HepG2 (cell line): ENCODE results near the gene SFRP4. TPM values are rescaled to one million over a fixed set of nuclear protein-coding genes. Genes with fewer than 3 reads are reported as not detected.

Source experiments
- ARNT ChIP-seq: fragments of 450-650 bp; IDR thresholded peaks from 2 replicates; pipeline ENCODE4 v1.6.1; 2017
- CHD2 ChIP-seq: IDR thresholded peaks from 2 replicates; pipeline ENCODE4 v1.6.1; 2011; ENCODE audit warnings: low read depth, low read length, improper control_type of control experiment
- FOSL1 ChIP-seq: sonication (generic); formaldehyde crosslinking; IDR thresholded peaks from 2 replicates; pipeline ENCODE4 v1.9.0; 2021; ENCODE audit warnings: missing genetic modification reagents, borderline replicate concordance
- FOXC1 ChIP-seq: sonication (generic); formaldehyde crosslinking; IDR thresholded peaks from 2 replicates; pipeline ENCODE4 v1.8.0; 2022; ENCODE audit warnings: mild to moderate bottlenecking, missing genetic modification reagents, borderline replicate concordance
- GFI1 ChIP-seq: sonication (generic); formaldehyde crosslinking; IDR thresholded peaks from 2 replicates; pipeline ENCODE4 v1.5.0; 2020; ENCODE audit warnings: missing genetic modification reagents, mild to moderate bottlenecking, borderline replicate concordance
- IKZF1 ChIP-seq: fragments of 450-650 bp; IDR thresholded peaks from 2 replicates; pipeline ENCODE4 v1.7.1; 2016
- KAT8 ChIP-seq: IDR thresholded peaks from 2 replicates; pipeline ENCODE4 v1.6.1; 2016; ENCODE audit warnings: missing genetic modification reagents, missing compliant biosample characterization
- MEF2D ChIP-seq: sonication (generic); formaldehyde crosslinking; IDR thresholded peaks from 2 replicates; pipeline ENCODE4 v1.5.1; 2020; ENCODE audit warnings: mild to moderate bottlenecking, missing genetic modification reagents
- MIER3 ChIP-seq: IDR thresholded peaks from 2 replicates; pipeline ENCODE4 v1.6.1; 2016; ENCODE audit warnings: missing compliant biosample characterization, borderline replicate concordance
- MLLT10 ChIP-seq: sonication (generic); formaldehyde crosslinking; IDR thresholded peaks from 2 replicates; pipeline ENCODE4 v1.4.0; 2020; ENCODE audit warnings: missing genetic modification reagents
- NCOA5 ChIP-seq: sonication (generic); formaldehyde crosslinking; IDR thresholded peaks from 2 replicates; pipeline ENCODE4 v1.4.0; 2020; ENCODE audit warnings: missing genetic modification reagents
- NPAS2 ChIP-seq: sonication (generic); formaldehyde crosslinking; IDR thresholded peaks from 2 replicates; pipeline ENCODE4 v1.8.0; 2022; ENCODE audit warnings: mild to moderate bottlenecking, missing genetic modification reagents, borderline replicate concordance
- PAF1 ChIP-seq: IDR thresholded peaks from 2 replicates; pipeline ENCODE4 v1.6.1; 2016; ENCODE audit warnings: missing genetic modification reagents, missing compliant biosample characterization
- PAX8 ChIP-seq: sonication (generic); formaldehyde crosslinking; IDR thresholded peaks from 2 replicates; pipeline ENCODE4 v1.8.0; 2022; ENCODE audit warnings: mild to moderate bottlenecking, missing genetic modification reagents, borderline replicate concordance
- SNAPC2 ChIP-seq: sonication (generic); formaldehyde crosslinking; IDR thresholded peaks from 2 replicates; pipeline ENCODE4 v1.8.1; 2022; ENCODE audit warnings: mild to moderate bottlenecking, missing genetic modification reagents
- ZNF263 ChIP-seq: sonication (generic); formaldehyde crosslinking; IDR thresholded peaks from 2 replicates; pipeline ENCODE4 v1.4.0; 2020; ENCODE audit warnings: missing genetic modification reagents
- ZNF850 ChIP-seq: sonication (generic); formaldehyde crosslinking; conservative IDR thresholded peaks from 2 replicates; pipeline ENCODE4 v1.9.0; 2021; ENCODE audit warnings: mild to moderate bottlenecking, missing genetic modification reagents
- ZSCAN21 ChIP-seq: sonication (generic); formaldehyde crosslinking; IDR thresholded peaks from 2 replicates; pipeline ENCODE4 v1.8.0; 2022; ENCODE audit warnings: mild to moderate bottlenecking, missing genetic modification reagents, moderate library complexity, borderline replicate concordance
- ZSCAN31 ChIP-seq: sonication (generic); formaldehyde crosslinking; IDR thresholded peaks from 2 replicates; pipeline ENCODE4 v1.5.0; 2020; ENCODE audit warnings: low read depth, mild to moderate bottlenecking, missing genetic modification reagents
- polyA plus RNA-seq, 8 experiments: library from polyadenylated mRNA; depleted of rRNA in 3 of 8; stranded (reverse) in 7 of 8; unstranded in 1 of 8; fragments of >200 nt; fragmentation: Illumina TruSeq in 4 of 8; extraction: Trizol in 4 of 8; gene quantifications; 2 replicates each; pipeline versions ENCODE4 v1.2.1 to v1.2.3, GENCODE V29; 2011 to 2016; ENCODE audit warnings: low read depth in 4 of 8, missing spikeins in 1 of 8, mixed read lengths in 1 of 8; ENCODE audit not compliant: insufficient read depth in 1 of 8
- total RNA-seq, 5 experiments: library from RNA; depleted of rRNA; stranded (reverse); fragments of >200 nt; fragmentation: Illumina TruSeq; extraction: Trizol; gene quantifications; 2 replicates each; pipeline ENCODE4 v1.2.3, GENCODE V29; 2016; ENCODE audit warnings: low read depth in 1 of 5
- TF ChIP-seq, protein P1 (sequence below): sonication (generic); formaldehyde crosslinking; IDR thresholded peaks from 2 replicates; pipeline ENCODE4 v1.5.0; 2020; ENCODE audit warnings: mild to moderate bottlenecking, low read depth, missing genetic modification reagents, borderline replicate concordance
- TF ChIP-seq, protein P2 (sequence below): fragments of 450-650 bp; IDR thresholded peaks from 2 replicates; pipeline ENCODE4 v1.6.1; 2016
- TF ChIP-seq, protein P3 (sequence below): sonication (generic); formaldehyde crosslinking; IDR thresholded peaks from 2 replicates; pipeline ENCODE4 v1.8.0; 2022; ENCODE audit warnings: missing genetic modification reagents, low read depth, mild to moderate bottlenecking, borderline replicate concordance
- TF ChIP-seq, protein P4 (sequence below): fragments of 450-650 bp; IDR thresholded peaks from 2 replicates; pipeline ENCODE4 v1.6.1; 2017
- TF ChIP-seq, protein P5 (sequence below): sonication (generic); formaldehyde crosslinking; IDR thresholded peaks from 2 replicates; pipeline ENCODE4 v1.5.0; 2020; ENCODE audit warnings: missing genetic modification reagents
- TF ChIP-seq, protein P6 (sequence below): sonication (generic); formaldehyde crosslinking; IDR thresholded peaks from 2 replicates; pipeline ENCODE4 v1.8.0; 2022; ENCODE audit warnings: mild to moderate bottlenecking, missing genetic modification reagents; ENCODE audit not compliant: insufficient replicate concordance

The SFRP4 gene
- total and polyA plus RNA-seq, 2 of the 13 experiments (the other 11 are each of a cell fraction or from before 2014, with no cell fraction given), result 0.96 to 1.8 TPM

DNA sequence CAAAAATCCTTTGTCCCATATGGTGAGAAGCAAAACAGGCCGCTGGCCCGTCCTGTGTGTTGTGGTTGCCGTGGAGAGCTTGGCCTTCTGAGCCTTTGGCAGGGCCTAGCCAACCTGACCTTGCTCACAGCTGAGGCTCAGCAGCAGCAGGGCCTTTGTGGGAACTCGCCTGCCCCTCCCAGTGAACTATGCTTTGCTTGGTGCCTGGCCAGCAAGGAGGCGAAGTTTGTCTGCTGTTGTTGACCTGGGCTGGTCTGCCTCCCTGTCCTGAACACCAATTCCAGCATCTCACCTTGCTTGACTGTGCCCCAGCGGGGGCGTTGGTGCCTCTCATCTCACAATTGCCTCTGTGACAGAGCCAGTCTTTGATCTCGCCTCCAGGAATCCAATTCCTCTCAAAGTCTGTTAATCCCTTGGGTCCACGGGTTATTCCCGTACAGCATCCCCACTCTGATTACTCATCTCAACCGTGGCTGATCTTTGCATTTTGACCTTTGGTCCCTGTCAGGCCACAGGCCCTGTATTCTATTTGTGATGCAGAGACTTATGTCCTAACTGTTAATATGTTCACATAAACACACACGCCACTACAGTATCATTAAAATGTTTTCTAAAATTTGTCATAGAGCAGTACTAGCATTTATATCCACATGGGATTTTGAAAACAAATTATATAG lies 26.5 kb upstream of the SFRP4 start (continued):
- TF ChIP-seq, protein P1, sequence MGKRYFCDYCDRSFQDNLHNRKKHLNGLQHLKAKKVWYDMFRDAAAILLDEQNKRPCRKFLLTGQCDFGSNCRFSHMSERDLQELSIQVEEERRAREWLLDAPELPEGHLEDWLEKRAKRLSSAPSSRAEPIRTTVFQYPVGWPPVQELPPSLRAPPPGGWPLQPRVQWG (CRISPR knock-in tag), result no peak
- TF ChIP-seq, protein P2, sequence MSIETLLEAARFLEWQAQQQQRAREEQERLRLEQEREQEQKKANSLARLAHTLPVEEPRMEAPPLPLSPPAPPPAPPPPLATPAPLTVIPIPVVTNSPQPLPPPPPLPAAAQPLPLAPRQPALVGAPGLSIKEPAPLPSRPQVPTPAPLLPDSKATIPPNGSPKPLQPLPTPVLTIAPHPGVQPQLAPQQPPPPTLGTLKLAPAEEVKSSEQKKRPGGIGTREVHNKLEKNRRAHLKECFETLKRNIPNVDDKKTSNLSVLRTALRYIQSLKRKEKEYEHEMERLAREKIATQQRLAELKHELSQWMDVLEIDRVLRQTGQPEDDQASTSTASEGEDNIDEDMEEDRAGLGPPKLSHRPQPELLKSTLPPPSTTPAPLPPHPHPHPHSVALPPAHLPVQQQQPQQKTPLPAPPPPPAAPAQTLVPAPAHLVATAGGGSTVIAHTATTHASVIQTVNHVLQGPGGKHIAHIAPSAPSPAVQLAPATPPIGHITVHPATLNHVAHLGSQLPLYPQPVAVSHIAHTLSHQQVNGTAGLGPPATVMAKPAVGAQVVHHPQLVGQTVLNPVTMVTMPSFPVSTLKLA, result no peak
- TF ChIP-seq PAX8, result no peak
- TF ChIP-seq MEF2D (CRISPR knock-in tag), result peak; percentile 97
- TF ChIP-seq FOSL1 (CRISPR knock-in tag), result peak; percentile 91; the same call in 1 of the 2 replicates
- TF ChIP-seq GFI1 (CRISPR knock-in tag), result peak; percentile 96
- TF ChIP-seq, protein P3, sequence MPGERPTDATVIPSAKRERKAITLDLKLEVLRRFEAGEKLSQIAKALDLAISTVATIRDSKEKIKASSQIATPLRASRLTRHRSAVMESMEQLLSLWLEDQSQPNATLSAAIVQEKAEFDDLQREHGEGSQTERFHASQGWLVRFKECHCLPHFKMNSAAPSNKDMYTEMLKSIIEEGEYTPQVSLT (CRISPR knock-in tag), result no peak
- no peak for TF ChIP-seq IKZF1
- TF ChIP-seq, protein P4, sequence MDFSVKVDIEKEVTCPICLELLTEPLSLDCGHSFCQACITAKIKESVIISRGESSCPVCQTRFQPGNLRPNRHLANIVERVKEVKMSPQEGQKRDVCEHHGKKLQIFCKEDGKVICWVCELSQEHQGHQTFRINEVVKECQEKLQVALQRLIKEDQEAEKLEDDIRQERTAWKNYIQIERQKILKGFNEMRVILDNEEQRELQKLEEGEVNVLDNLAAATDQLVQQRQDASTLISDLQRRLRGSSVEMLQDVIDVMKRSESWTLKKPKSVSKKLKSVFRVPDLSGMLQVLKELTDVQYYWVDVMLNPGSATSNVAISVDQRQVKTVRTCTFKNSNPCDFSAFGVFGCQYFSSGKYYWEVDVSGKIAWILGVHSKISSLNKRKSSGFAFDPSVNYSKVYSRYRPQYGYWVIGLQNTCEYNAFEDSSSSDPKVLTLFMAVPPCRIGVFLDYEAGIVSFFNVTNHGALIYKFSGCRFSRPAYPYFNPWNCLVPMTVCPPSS, result no peak
- TF ChIP-seq ZSCAN21, result peak; percentile 89; the same call in 1 of the 2 replicates
- TF ChIP-seq, protein P5, sequence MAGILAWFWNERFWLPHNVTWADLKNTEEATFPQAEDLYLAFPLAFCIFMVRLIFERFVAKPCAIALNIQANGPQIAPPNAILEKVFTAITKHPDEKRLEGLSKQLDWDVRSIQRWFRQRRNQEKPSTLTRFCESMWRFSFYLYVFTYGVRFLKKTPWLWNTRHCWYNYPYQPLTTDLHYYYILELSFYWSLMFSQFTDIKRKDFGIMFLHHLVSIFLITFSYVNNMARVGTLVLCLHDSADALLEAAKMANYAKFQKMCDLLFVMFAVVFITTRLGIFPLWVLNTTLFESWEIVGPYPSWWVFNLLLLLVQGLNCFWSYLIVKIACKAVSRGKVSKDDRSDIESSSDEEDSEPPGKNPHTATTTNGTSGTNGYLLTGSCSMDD, result no peak
- peak; percentile 87; the same call in 1 of the 2 replicates for TF ChIP-seq ZSCAN31 (CRISPR knock-in tag)
- TF ChIP-seq NCOA5, result no peak
- TF ChIP-seq, protein P6, sequence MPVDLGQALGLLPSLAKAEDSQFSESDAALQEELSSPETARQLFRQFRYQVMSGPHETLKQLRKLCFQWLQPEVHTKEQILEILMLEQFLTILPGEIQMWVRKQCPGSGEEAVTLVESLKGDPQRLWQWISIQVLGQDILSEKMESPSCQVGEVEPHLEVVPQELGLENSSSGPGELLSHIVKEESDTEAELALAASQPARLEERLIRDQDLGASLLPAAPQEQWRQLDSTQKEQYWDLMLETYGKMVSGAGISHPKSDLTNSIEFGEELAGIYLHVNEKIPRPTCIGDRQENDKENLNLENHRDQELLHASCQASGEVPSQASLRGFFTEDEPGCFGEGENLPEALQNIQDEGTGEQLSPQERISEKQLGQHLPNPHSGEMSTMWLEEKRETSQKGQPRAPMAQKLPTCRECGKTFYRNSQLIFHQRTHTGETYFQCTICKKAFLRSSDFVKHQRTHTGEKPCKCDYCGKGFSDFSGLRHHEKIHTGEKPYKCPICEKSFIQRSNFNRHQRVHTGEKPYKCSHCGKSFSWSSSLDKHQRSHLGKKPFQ (CRISPR knock-in tag), result no peak
- no peak for TF ChIP-seq ZNF850 (CRISPR knock-in tag)
- TF ChIP-seq ZNF263 (CRISPR knock-in tag), result peak; percentile 33; the same call in 1 of the 2 replicates
- TF ChIP-seq ARNT, result no peak
- no peak; the same call in 1 of the 2 replicates for TF ChIP-seq PAF1 (CRISPR knock-in tag)
- TF ChIP-seq MLLT10 (CRISPR knock-in tag), result no peak
- no peak for TF ChIP-seq NPAS2 (CRISPR knock-in tag)
- 0 out of 2 replicates have a peak, but pooled peaks have one; percentile 39 for TF ChIP-seq CHD2
- peak; percentile 96; the same call in 1 of the 2 replicates for TF ChIP-seq MIER3 (CRISPR knock-in tag)
- peak; percentile 93; the same call in 1 of the 2 replicates for TF ChIP-seq FOXC1 (CRISPR knock-in tag)
- TF ChIP-seq SNAPC2 (CRISPR knock-in tag), result peak; percentile 85; the same call in 1 of the 2 replicates
- peak; percentile 79 for TF ChIP-seq KAT8
